ENCODE results near the gene FBXL4. TPM values are rescaled to one million over a fixed set of nuclear protein-coding genes. Genes with fewer than 3 reads are reported as not detected.

FBXL4 gene
- total RNA-seq, 4 donors from 2014 or later, result 16.4 to 35.0 (median 22.4) TPM

GRCh38 chr6:98848539-98849242 is 99.1 kb downstream of the FBXL4 start:
- Histone ChIP-seq H3K4me3 (peak overlapping the region in 1 of 4 donors; percentile 40), H3K27me3 (peaks cover 67 to 73% (median 70%) of the 10 kb centered on the region in 3 donors), H3K27ac (no peak overlapping the region), H3K4me1 (peaks cover 9 to 19% of the 10 kb centered on the region in 2 donors), H3K9me3 (no peaks in the 10 kb centered on the region), H3K36me3 (no peaks in the 10 kb centered on the region)
- no peak for TF ChIP-seq CTCF (IDR thresholded peaks at IDR 0.05 in 4 of 5, conservative IDR thresholded peaks at IDR 0.05 in 1 of 5)
- TF ChIP-seq POLR2A (IDR thresholded peaks at IDR 0.05), result no peak
- DNase-seq, result no peak
- intact Hi-C loops (cut with DNase I; ENCODE audit: low total_unique reads) (no loop called here), in situ Hi-C loops (cut with MboI; ENCODE audit: low sequenced_read_pairs in 4 of 4) (loop anchor here in 1 of 4 donors (25.0 kb wide), 1 partner anchor 1361 kb away; no protein-coding TSS in a partner anchor)
- ATAC-seq, result no peak

- ATAC-seq (no peak), DNase-seq (no peak)
- in situ Hi-C loops (cut with MboI; ENCODE audit: low sequenced_read_pairs in 4 of 4), result loop anchor here in 1 of 4 donors (25.0 kb wide), 1 partner anchor 1361 kb away; no protein-coding TSS in a partner anchor
- TF ChIP-seq CTCF (IDR thresholded peaks at IDR 0.05 in 4 of 5, conservative IDR thresholded peaks at IDR 0.05 in 1 of 5), result no peak
- TF ChIP-seq POLR2A (IDR thresholded peaks at IDR 0.05), result no peak
- Histone ChIP-seq H3K27me3 (peaks cover 74 to 78% (median 77%) of the 10 kb centered on the region in 3 donors), H3K4me1 (peaks cover 9 to 19% of the 10 kb centered on the region in 2 donors), H3K4me3 (peak overlapping the region in 3 of 4 donors; percentile 18 to 40 (median 26)), H3K36me3 (no peaks in the 10 kb centered on the region), H3K9me3 (no peaks in the 10 kb centered on the region), H3K27ac (no peak overlapping the region)
- intact Hi-C loops (cut with DNase I; ENCODE audit: low total_unique reads), result no loop called here
These were observed 99.8 kb downstream of the FBXL4 start for GRCh38 chr6:98847779-98848538.

GRCh38 chr6:98847416-98847778 is 100.3 kb downstream of the FBXL4 start:
- in situ Hi-C loops (cut with MboI; ENCODE audit: low sequenced_read_pairs in 4 of 4), result loop anchor here in 1 of 4 donors (25.0 kb wide), 1 partner anchor 1360 kb away; no protein-coding TSS in a partner anchor
- H3K27ac ChIP-seq, result no peak overlapping the region
- TF ChIP-seq POLR2A (IDR thresholded peaks at IDR 0.05) (no peak), CTCF (IDR thresholded peaks at IDR 0.05 in 4 of 5, conservative IDR thresholded peaks at IDR 0.05 in 1 of 5) (no peak)
- intact Hi-C loops (cut with DNase I; ENCODE audit: low total_unique reads), result no loop called here
- no peaks in the 10 kb centered on the region for H3K36me3 ChIP-seq
- ATAC-seq (no peak), DNase-seq (no peak)
- peak overlapping the region in 1 of 4 donors; percentile 26 for H3K4me3 ChIP-seq
- no peaks in the 10 kb centered on the region for H3K9me3 ChIP-seq
- peaks cover 80 to 83% (median 83%) of the 10 kb centered on the region in 3 donors for H3K27me3 ChIP-seq
- H3K4me1 ChIP-seq, result peaks cover 9 to 19% of the 10 kb centered on the region in 2 donors

GRCh38 chr6:98846021-98846380 is 101.7 kb downstream of the FBXL4 start:
- Histone ChIP-seq H3K4me3 (peak overlapping the region in 1 of 4 donors; percentile 39), H3K4me1 (peaks cover 9 to 19% of the 10 kb centered on the region in 2 donors), H3K9me3 (no peaks in the 10 kb centered on the region), H3K27me3 (peaks cover 90 to 92% (median 91%) of the 10 kb centered on the region in 3 donors), H3K36me3 (no peaks in the 10 kb centered on the region), H3K27ac (no peak overlapping the region)
- ATAC-seq, result no peak
- intact Hi-C loops (cut with DNase I; ENCODE audit: low total_unique reads), result no loop called here
- TF ChIP-seq CTCF (IDR thresholded peaks at IDR 0.05 in 4 of 5, conservative IDR thresholded peaks at IDR 0.05 in 1 of 5) (peak in 1 of 5 experiments; percentile 1), POLR2A (IDR thresholded peaks at IDR 0.05) (no peak)
- no peak for DNase-seq
- in situ Hi-C loops (cut with MboI; ENCODE audit: low sequenced_read_pairs in 4 of 4), result loop anchor here in 1 of 4 donors (25.0 kb wide), 1 partner anchor 1359 kb away; no protein-coding TSS in a partner anchor

Data from gastrocnemius medialis (tissue), 4 donors.